ENCODE data around the gene ZNF208. TPM values are rescaled to one million over a fixed set of nuclear protein-coding genes. Genes with fewer than 3 reads are reported as not detected.
"Not testable (repeated sequence)": the region's sequence is repeated elsewhere in the genome, so short reads cannot be mapped to it uniquely, and the experiment has no call there.

ZNF208 gene
- total RNA-seq, 1 donor from 2014 or later, result 0.79 TPM

DNA sequence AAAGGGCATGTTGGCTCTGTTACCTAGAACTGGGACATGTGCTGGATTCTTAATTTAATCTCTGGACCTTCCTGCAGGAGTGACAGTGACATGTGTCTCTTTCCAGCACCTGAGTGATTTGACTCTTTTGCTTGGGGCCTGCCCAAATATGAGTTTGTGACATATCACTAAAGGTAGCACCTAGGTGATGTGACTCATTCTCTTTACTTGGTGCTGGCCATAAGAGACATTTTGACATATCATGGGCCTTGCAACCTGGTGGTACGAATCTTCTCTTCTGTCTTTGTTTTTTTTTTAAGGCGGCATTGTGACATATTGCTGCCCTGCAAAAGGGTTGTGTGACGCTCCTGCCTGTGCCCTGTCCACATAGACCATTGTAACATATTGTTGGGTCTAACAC lies 108.9 kb downstream of the ZNF208 start:
- no peak for DNase-seq (ENCODE audit: low read depth)
- FAIRE-seq, result no peak
- H3K4me3 ChIP-seq (ENCODE audit: low read depth, low read length), result no peak overlapping the region
- no peaks in the 10 kb centered on the region for H3K27me3 ChIP-seq (ENCODE audit: control insufficient read depth, insufficient read depth, low read length)
- H3K36me3 ChIP-seq (ENCODE audit: control insufficient read depth, insufficient read depth, low read length), result no peaks in the 10 kb centered on the region
- TF ChIP-seq, protein P1, sequence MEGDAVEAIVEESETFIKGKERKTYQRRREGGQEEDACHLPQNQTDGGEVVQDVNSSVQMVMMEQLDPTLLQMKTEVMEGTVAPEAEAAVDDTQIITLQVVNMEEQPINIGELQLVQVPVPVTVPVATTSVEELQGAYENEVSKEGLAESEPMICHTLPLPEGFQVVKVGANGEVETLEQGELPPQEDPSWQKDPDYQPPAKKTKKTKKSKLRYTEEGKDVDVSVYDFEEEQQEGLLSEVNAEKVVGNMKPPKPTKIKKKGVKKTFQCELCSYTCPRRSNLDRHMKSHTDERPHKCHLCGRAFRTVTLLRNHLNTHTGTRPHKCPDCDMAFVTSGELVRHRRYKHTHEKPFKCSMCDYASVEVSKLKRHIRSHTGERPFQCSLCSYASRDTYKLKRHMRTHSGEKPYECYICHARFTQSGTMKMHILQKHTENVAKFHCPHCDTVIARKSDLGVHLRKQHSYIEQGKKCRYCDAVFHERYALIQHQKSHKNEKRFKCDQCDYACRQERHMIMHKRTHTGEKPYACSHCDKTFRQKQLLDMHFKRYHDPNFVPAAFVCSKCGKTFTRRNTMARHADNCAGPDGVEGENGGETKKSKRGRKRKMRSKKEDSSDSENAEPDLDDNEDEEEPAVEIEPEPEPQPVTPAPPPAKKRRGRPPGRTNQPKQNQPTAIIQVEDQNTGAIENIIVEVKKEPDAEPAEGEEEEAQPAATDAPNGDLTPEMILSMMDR (IDR thresholded peaks at IDR 0.05; ENCODE audit: insufficient read depth, low read length, severe bottlenecking), result no peak

DNA sequence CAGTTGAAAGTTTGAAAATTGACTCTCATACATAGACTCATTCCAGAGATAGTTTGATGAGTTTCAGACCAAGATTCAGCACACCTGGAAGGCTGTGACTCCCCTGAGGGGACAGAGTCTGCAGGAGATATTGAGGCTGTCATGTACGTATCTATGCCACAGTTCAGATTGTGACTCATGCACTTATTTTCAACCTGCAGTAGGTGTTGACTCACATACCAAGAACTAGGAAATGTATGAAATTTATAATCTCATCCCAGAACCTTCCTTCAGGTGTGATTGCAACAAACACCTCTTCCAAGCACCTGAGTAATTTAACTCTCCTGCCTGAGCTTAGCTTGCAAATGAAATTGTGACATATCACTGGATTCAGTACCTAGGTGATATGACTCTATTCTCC lies 110.3 kb downstream of the ZNF208 start:
- peak; percentile 48 for DNase-seq (ENCODE audit: low read depth)
- H3K27me3 ChIP-seq (ENCODE audit: control insufficient read depth, insufficient read depth, low read length), result no peaks in the 10 kb centered on the region
- H3K36me3 ChIP-seq (ENCODE audit: control insufficient read depth, insufficient read depth, low read length), result no peaks in the 10 kb centered on the region
- TF ChIP-seq, protein P1 (IDR thresholded peaks at IDR 0.05; ENCODE audit: insufficient read depth, low read length, severe bottlenecking), result no peak
- FAIRE-seq, result no peak
- no peak overlapping the region for H3K4me3 ChIP-seq (ENCODE audit: low read depth, low read length)

DNA sequence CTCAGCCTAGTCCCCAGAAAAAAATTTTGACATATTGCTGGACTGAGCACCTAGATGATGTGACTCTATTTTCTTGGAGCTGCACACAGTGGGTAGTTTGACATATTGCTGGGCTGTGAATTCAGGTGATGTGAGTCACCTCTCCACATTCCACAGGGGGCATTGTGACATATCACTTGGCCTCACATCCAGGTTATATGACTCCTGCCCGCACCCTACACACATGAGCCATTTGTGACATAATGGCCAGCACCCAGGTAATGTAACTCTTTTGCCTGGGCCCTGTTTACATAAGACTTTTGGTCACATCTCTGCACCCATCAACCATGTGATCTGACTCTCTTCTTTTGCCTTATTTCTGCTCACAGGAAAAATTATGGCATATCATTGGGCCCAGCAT lies 119.7 kb downstream of the ZNF208 start:
- Histone ChIP-seq H3K27me3 (ENCODE audit: control insufficient read depth, insufficient read depth, low read length) (no peaks in the 10 kb centered on the region), H3K4me3 (ENCODE audit: low read depth, low read length) (no peak overlapping the region), H3K36me3 (ENCODE audit: control insufficient read depth, insufficient read depth, low read length) (no peaks in the 10 kb centered on the region)
- TF ChIP-seq, protein P1 (IDR thresholded peaks at IDR 0.05; ENCODE audit: insufficient read depth, low read length, severe bottlenecking), result no peak
- FAIRE-seq (no peak), DNase-seq (ENCODE audit: low read depth) (no peak)

DNA sequence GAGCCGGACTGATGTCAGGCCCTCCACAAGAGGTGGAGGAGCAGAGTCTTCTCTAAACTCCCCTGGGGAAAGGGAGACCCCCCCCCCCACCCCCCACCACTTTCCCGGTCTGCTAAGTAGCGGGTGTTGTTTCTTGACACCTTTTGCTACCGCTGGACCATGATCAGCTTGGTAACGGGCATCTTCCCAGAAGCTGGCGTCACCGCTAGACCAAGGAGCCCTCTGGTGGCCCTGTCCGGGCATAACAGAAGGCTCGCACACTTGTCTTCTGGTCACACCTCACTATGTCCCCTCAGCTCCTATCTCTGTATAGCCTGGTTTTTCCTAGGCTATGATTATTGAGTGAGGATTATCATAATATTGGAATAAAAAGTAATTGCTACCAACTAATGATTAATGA lies 120.7 kb downstream of the ZNF208 start:
- DNase-seq (ENCODE audit: low read depth); FAIRE-seq; H3K36me3 ChIP-seq (ENCODE audit: control insufficient read depth, insufficient read depth, low read length); H3K27me3 ChIP-seq (ENCODE audit: control insufficient read depth, insufficient read depth, low read length); H3K4me3 ChIP-seq (ENCODE audit: low read depth, low read length): not testable (repeated sequence)

DNA sequence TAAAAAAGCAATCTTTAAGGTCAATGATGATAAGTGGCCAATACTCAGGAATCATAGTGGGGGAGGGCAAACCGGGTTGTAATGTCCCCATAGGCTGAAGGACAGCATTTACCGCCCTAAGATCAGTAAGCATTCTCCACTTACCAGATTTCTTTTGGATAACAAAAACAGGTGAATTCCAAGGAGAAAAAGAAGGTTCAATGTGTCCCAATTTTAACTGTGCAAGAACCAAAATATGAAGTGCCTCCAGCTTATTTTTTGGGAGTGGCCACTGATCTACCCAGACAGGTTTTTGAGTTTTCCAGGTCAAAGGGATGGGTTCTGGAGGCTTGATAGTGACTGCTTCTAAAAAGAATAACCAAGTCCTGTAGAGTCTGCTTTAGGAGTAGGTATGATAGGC lies 125.2 kb downstream of the ZNF208 start:
- not testable (repeated sequence) for FAIRE-seq; DNase-seq (ENCODE audit: low read depth); H3K36me3 ChIP-seq (ENCODE audit: control insufficient read depth, insufficient read depth, low read length); H3K27me3 ChIP-seq (ENCODE audit: control insufficient read depth, insufficient read depth, low read length); H3K4me3 ChIP-seq (ENCODE audit: low read depth, low read length)

DNA sequence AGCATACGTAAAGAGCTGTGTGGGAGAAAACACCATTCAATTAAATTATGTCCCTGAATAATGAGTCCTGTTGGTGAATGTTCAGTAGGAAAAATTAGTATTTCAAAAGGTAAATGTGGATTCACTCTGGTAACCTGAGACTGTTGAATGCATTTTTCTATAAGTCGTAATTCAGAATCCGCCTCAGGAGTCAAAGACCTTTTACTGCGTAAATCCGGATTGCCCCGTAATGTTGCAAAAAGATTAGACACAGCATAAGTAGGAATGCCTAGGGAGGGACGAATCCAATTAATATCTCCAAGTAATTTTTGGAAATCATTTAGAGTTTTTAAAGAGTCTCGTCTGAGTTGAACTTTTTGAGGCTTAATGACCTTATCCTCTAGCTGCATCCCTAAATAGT lies 126.0 kb downstream of the ZNF208 start:
- not testable (repeated sequence) for H3K27me3 ChIP-seq (ENCODE audit: control insufficient read depth, insufficient read depth, low read length); FAIRE-seq; H3K36me3 ChIP-seq (ENCODE audit: control insufficient read depth, insufficient read depth, low read length); DNase-seq (ENCODE audit: low read depth); H3K4me3 ChIP-seq (ENCODE audit: low read depth, low read length)

DNA sequence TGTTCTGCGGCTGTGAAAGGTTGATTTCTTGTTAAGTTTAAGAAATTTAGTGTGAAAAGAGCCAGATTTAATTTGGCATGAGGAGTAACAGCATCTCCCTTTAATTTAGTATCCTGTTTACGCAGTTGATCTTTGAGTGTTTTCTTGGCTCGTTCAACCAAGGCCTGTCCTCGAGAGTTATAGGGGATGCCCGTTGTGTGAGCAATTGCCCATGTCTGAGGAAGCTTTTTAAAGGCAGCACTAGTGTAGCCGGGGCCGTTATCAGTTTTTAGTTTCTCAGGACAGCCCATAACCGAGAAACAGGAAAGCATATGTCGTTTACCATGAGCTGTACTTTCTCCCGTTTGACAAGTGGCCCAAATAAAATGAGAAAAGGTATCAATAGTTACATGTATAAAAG lies 127.2 kb downstream of the ZNF208 start:
- no peaks in the 10 kb centered on the region for H3K36me3 ChIP-seq (ENCODE audit: control insufficient read depth, insufficient read depth, low read length)
- H3K27me3 ChIP-seq (ENCODE audit: control insufficient read depth, insufficient read depth, low read length), result no peaks in the 10 kb centered on the region
- DNase-seq (ENCODE audit: low read depth), result no peak
- no peak for FAIRE-seq
- no peak overlapping the region for H3K4me3 ChIP-seq (ENCODE audit: low read depth, low read length)
- TF ChIP-seq, protein P1 (IDR thresholded peaks at IDR 0.05; ENCODE audit: insufficient read depth, low read length, severe bottlenecking), result no peak

Other genes with a start within 250 kb of the ZNF208 start
- gene ZNF100, start 243.4 kb downstream of the ZNF208 start, total RNA-seq, result 2.6 and 3.7 TPM in 2 replicates
- 1.6 and 2.2 TPM in 2 replicates for gene ZNF43, start 174.8 kb downstream of the ZNF208 start, total RNA-seq
- gene ZNF257, start 41.5 kb upstream of the ZNF208 start, total RNA-seq, result 0.51 and 1.1 TPM in 2 replicates
- 0.13 and 0.26 TPM in 2 replicates for gene ZNF676, start 186.0 kb upstream of the ZNF208 start, total RNA-seq